ACC112 (cell line): ENCODE results near the gene TMEM11.
"Not testable (repeated sequence)": the region's sequence is repeated elsewhere in the genome, so short reads cannot be mapped to it uniquely, and the experiment has no call there.

Source experiments
- H2AFZ ChIP-seq: fragments of 200-600 bp; sonication (generic); one replicate; pipeline ENCODE4 v1.6.0; 2017; ENCODE audit warnings: antibody characterized with exemption, low read length; ENCODE audit not compliant: unreplicated experiment
- H3K27ac ChIP-seq: fragments of 200-600 bp; sonication (generic); 2 replicates; pipeline ENCODE4 v1.5.1; 2014; ENCODE audit warnings: low read depth, mild to moderate bottlenecking, antibody characterized with exemption, low read length, moderate library complexity
- H3K27me3 ChIP-seq: fragments of 200-600 bp; sonication (generic); 2 replicates; pipeline ENCODE4 v1.6.1; 2014; ENCODE audit warnings: mild to moderate bottlenecking, antibody characterized with exemption, low read length, moderate library complexity, mixed read lengths; ENCODE audit not compliant: insufficient read depth
- H3K36me3 ChIP-seq: fragments of 200-600 bp; sonication (generic); 2 replicates; pipeline ENCODE4 v1.6.1; 2016; ENCODE audit warnings: mild to moderate bottlenecking, antibody characterized with exemption, low read length, moderate library complexity, mixed read lengths; ENCODE audit not compliant: insufficient read depth
- H3K4me1 ChIP-seq: fragments of 200-600 bp; sonication (generic); one replicate; pipeline ENCODE4 v1.6.1; 2016; ENCODE audit warnings: low read length, mixed read lengths; ENCODE audit not compliant: insufficient read depth, unreplicated experiment, control insufficient read depth
- H3K4me3 ChIP-seq: fragments of 200-600 bp; sonication (generic); 2 replicates; pipeline ENCODE4 v1.5.1; 2014; ENCODE audit warnings: mild to moderate bottlenecking, low read depth, low read length
- H3K79me2 ChIP-seq: fragments of 200-600 bp; sonication (generic); one replicate; pipeline ENCODE4 v1.6.0; 2016; ENCODE audit warnings: low read length; ENCODE audit not compliant: control insufficient read depth, unreplicated experiment, insufficient read depth

Gene TMEM11

DNA sequence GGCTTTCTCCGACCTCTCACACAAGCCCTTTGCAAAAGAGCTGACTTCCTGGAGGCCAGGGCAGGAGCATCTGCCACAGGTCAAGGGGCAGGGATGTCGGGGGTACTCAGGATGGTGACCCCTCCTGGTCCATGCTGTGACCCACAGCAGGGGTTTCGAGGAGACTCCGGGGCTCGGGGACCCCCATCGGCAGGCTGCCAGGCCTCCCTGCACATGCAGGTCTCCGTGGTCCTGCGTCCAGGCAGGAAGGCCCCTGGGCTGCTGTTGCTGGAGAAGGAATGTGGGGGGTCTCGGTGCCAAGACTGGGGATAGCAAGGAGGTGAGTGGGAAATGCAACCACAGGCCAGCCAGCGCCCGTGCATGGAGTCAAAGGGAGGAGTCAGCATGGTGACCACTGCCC lies 27.6 kb upstream of the TMEM11 start:
- Histone ChIP-seq H3K79me2 (no peaks in the 10 kb centered on the region), H2AFZ (no peak overlapping the region), H3K27ac (no peak overlapping the region), H3K4me3 (no peak overlapping the region), H3K27me3 (no peaks in the 10 kb centered on the region), H3K4me1 (peaks cover 4% of the 10 kb centered on the region), H3K36me3 (no peaks in the 10 kb centered on the region)

DNA sequence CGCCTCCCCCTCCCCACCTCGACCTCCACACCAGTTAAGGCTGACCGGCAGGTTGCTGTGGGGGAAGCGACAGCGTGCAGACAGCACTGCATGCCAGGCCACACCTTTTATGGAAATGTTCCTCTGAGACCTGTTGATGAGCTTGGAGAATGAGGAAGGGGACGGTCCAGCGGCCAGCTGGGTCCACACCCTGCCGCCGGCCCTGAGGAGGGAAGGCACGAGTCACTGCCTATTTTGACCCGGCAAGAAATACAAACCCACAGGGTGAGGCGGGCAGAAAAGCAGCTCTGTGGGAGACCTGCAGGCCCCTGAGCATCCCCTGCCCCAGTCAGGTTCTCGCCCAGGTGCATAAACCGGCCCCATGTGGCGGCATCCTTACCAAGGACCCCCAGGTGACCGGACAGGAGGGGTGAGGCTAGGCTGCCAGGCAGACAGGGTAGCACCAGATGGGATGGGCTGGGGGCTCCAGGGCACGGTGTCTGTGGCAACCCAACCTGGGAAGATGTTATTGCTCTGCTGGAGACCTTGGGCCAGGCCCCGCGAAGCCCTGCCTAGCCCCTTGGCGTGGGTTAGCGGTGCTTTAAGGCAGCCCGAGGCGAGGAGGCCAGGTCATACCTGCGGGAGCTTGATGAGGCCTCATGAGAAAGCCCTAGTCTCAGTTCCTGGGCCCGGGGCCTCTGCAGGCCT lies 26.6 kb upstream of the TMEM11 start:
- H3K27me3 ChIP-seq, result no peaks in the 10 kb centered on the region
- peaks cover 4% of the 10 kb centered on the region for H3K4me1 ChIP-seq
- no peaks in the 10 kb centered on the region for H3K79me2 ChIP-seq
- H3K36me3 ChIP-seq, result no peaks in the 10 kb centered on the region
- H2AFZ ChIP-seq, result no peak overlapping the region
- H3K4me3 ChIP-seq, result no peak overlapping the region
- H3K27ac ChIP-seq, result no peak overlapping the region

- H3K4me3 ChIP-seq, result no peak overlapping the region
- no peak overlapping the region for H2AFZ ChIP-seq
- peaks cover 4% of the 10 kb centered on the region for H3K4me1 ChIP-seq
- no peaks in the 10 kb centered on the region for H3K36me3 ChIP-seq
- H3K27me3 ChIP-seq, result no peaks in the 10 kb centered on the region
- no peaks in the 10 kb centered on the region for H3K79me2 ChIP-seq
- no peak overlapping the region for H3K27ac ChIP-seq
These were observed 25.9 kb upstream of the TMEM11 start for GRCh38 chr17:21239680-21240368.

- Histone ChIP-seq H3K36me3 (no peaks in the 10 kb centered on the region), H3K4me1 (peaks cover 3% of the 10 kb centered on the region), H3K79me2 (no peaks in the 10 kb centered on the region), H3K27ac (no peak overlapping the region), H2AFZ (no peak overlapping the region), H3K27me3 (no peaks in the 10 kb centered on the region), H3K4me3 (no peak overlapping the region)
These were observed 22.0 kb upstream of the TMEM11 start for GRCh38 chr17:21235921-21236320.

DNA sequence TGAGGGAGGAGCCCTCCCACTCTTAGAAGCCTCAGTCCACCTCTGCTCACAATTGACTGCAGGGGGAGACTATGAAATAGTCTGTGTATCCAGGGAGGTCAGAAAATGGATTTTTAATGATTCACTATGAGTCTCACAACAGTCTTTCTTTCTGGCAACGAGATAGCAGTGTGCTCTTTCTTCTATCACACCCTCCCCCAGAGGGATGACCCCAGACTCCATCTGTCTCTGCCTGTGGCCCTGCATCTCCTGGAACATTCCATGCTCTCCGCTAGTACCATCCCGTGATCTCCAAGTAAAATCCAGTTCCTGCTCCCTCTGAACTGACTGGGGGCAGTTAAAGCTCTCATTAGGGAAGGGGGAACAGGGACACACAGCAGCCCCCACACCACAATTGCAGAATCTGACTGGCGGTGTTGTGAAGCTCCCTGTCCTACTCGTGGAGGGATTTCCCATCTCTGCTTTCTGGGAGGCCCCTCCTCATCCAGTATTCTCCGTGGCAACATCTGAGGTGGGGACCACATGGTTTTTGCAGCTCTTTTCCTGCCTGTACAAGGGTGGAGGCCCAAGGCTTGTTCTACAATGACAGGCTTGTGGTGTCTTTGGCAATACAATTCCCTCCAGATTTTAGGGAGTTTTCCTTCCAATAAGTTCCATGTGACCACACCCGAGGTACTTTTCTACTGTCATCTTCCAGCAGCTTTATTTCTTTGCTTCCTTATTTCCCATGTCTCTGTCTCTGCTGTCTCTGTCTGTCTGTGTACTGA lies 19.8 kb upstream of the TMEM11 start:
- H2AFZ ChIP-seq, result no peak overlapping the region
- no peaks in the 10 kb centered on the region for H3K79me2 ChIP-seq

DNA sequence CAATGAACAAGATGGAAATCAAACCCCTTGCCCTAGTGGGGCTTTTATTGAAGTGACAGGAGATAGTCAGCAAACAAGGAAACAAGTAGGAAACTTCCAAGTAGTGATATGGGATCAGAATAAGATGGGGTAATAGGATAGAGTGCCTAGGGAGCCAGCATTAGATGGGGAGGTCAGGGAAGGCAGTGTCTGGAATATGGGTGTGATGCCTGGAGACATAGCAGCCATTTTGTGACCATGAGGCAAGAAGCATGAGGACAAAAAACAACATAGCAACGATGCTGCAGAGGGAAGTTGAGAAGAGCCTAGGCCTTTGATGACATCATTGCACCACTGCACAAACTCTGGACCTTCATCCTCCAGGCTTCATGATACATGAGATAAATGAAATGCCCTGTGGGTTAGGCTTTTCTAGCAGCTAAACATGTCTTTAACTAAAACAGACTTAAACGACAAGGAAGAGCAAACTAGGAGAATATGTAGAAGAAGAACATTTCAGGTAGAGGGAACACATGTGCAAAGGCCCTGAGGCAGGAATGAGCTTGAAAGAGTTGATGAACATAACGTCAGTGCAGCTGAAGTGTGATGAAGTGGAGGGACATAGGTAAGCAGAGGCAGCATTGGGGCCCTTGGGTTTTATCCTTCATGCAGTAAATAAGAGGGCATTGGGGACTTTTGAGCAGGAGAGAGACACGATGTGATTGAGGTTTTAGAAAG lies 18.2 kb upstream of the TMEM11 start:
- Histone ChIP-seq H3K4me3 (no peak overlapping the region), H3K27ac (no peak overlapping the region), H2AFZ (no peak overlapping the region), H3K4me1 (peaks cover 3% of the 10 kb centered on the region), H3K36me3 (no peaks in the 10 kb centered on the region), H3K79me2 (no peaks in the 10 kb centered on the region), H3K27me3 (no peaks in the 10 kb centered on the region)

More for the DNA sequence above, 19.8 kb upstream of the TMEM11 start:
- H3K4me1 ChIP-seq, result peaks cover 3% of the 10 kb centered on the region
- H3K4me3 ChIP-seq, result no peak overlapping the region
- no peaks in the 10 kb centered on the region for H3K36me3 ChIP-seq
- no peak overlapping the region for H3K27ac ChIP-seq
- no peaks in the 10 kb centered on the region for H3K27me3 ChIP-seq

GRCh38 chr17:21231533-21231932 lies 17.6 kb upstream of the TMEM11 start:
- H3K4me3 ChIP-seq, result no peak overlapping the region
- no peak overlapping the region for H2AFZ ChIP-seq
- H3K36me3 ChIP-seq, result no peaks in the 10 kb centered on the region
- no peaks in the 10 kb centered on the region for H3K79me2 ChIP-seq
- peaks cover 3% of the 10 kb centered on the region for H3K4me1 ChIP-seq
- no peak overlapping the region for H3K27ac ChIP-seq
- H3K27me3 ChIP-seq, result no peaks in the 10 kb centered on the region

DNA sequence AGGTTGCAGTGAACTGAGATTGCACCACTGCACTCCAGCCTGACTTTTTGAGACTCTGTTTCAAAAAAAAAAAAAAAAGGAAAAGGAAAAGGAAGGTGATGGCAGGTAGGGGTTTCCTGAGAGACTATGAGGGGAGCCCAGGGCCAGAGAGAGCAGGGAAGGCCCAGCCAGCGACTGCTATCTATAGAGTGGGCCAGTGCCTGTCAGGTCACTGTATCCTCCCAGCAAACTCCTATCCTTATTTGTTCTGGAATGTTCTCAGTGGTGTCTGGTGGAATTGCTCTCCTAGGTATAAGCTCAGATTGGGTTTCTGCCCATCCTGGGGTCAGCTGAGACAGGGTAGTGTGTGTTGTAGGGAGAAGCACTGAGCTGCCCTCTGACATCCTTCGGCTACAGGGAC lies 14.9 kb upstream of the TMEM11 start:
- no peak overlapping the region for H3K27ac ChIP-seq
- no peaks in the 10 kb centered on the region for H3K27me3 ChIP-seq
- no peaks in the 10 kb centered on the region for H3K36me3 ChIP-seq
- no peak overlapping the region for H2AFZ ChIP-seq
- peaks cover 3% of the 10 kb centered on the region for H3K4me1 ChIP-seq
- H3K4me3 ChIP-seq, result no peak overlapping the region
- no peaks in the 10 kb centered on the region for H3K79me2 ChIP-seq

DNA sequence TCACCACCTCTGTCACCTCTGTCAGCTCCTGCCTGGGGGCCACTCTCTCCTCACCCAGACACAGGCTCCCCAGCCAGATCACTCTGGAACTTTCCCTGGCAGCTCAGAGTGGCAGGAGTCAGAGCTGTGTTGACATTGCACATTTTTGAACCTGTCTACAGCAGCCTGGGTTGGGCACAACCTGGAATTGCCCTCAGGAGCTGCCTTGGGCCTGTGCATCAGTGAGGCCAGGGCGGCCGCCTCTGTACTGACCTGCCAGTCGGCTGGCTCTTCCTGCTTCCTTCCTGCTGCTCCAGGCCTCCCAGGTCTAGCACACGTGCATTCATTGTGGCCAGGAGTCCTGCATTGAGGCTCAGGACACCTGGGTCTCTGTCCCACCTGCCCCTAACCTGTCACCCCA lies 14.2 kb upstream of the TMEM11 start:
- no peak overlapping the region for H3K27ac ChIP-seq
- no peaks in the 10 kb centered on the region for H3K79me2 ChIP-seq
- H3K36me3 ChIP-seq, result no peaks in the 10 kb centered on the region
- H3K4me3 ChIP-seq, result no peak overlapping the region
- H3K27me3 ChIP-seq, result no peaks in the 10 kb centered on the region
- no peaks in the 10 kb centered on the region for H3K4me1 ChIP-seq
- H2AFZ ChIP-seq, result no peak overlapping the region

DNA sequence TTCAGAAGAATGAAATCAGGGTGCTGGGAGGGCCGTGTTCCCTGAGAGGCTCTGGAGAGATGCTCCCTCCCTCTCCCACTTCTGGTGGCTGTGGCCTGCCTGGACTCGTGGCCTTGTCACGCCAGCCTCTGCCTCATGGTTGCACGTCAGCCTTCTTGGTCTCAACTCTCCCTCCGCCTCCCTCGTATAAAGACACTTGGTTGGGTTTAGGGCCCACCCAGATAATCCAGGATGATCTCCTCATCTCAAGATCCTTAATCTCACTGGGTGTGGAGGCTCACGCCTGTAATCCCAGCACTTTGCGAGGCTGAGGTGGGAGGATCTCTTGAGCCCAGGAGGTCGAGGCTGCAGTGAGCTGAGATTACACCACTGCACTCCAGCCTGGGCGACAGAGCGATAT lies 13.3 kb upstream of the TMEM11 start:
- H3K27ac ChIP-seq, H3K79me2 ChIP-seq, H2AFZ ChIP-seq: not testable (repeated sequence)

More for the DNA sequence above, 13.3 kb upstream of the TMEM11 start:
- H3K27me3 ChIP-seq, H3K4me3 ChIP-seq, H3K4me1 ChIP-seq, H3K36me3 ChIP-seq: not testable (repeated sequence)
